Measurements from ENCODE around the gene BAIAP2.
A peak's percentile ranks its signal among the peaks of the same experiment; 100 is the strongest.

The BAIAP2 gene

DNA sequence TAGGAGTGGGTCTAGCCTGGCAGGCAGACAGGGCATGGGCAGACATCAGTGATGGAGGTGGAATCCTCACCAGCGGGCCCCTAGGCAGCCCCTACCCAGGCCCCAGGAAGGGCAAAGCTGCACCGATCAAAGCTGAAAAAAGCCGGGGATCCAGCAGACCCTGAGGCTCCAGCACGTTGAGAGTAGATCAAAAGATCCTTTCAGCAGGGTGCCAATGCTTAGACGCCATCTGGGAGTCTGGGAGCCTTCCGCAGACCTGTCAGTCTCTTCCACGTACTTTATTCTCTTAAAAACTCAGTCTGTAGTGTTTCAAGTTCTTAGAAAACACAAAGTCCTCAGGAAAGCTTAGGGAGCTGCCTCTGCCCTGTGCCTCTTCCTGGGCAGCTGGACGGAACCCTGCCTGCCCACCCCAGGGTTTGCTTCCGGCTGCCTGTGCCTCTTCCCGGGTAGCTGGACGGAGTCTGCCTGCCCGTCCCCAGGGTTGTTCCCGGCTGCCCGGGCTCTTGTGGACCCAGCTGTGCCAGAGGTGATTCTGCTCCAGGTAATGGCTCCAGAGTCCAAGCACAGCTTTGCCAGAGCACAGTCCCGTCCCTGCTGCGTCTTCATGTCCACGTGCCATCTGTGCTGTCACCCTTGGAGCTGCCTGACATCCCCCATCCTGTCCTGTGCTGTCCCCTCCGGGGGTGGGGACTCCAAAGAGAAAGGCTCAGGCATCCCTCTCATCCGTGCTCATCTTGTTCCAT is 79.6 kb downstream of the BAIAP2 start:
- no peak for DNase-seq

DNA sequence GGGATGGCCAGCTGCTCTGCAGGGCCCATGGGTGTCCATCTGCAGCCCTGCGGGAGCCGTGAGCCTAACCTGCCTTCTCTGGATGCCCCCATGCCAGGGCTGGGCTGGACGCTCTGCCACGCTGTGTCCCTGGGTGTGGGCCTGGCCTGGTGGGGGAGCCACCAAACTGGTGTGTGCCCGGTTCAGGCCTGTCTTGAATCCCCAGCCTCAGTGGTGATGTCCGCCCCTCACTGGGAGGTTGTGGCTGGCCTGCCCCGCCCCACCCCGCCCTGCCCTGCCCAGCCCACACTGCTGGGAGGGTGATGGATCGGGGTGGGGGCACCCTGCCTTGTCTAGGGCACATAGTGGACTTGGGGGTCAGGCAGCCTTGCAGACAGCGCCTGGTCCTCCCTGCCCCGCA is 80.3 kb downstream of the BAIAP2 start:
- DNase-seq, result no peak

DNA sequence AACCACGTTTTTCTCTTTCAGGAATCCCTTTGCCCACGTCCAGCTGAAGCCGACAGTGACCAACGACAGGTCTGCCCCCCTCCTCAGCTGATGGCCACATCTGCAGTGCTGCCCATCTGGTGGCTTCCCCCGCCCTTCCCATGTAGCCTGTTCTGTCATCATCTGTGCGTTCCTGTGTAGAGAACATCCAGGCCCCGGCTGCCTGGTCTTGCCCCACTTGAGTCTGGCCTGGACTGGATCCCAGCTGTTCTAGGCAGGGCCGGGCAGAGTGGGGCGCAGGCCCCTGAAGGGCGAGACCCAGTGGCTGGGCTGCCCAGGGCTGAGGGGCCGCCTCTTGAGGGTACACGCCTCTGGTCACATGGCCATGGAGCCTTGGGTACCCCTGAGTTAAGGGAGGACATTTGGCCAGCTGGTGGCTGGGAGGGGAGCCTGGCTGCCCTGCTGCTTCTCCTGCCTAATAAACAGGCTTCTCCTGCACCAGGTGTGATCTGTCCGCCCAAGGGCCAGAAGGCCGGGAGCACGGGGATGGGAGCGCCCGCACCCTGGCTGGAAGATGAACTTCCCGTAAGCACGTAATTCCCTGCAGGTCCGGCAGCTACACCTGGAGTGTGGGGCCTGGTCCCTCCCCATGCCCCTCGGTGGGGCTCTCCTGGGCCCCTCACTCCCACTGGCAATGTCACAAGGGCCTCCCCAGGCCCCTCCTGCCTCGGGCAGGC is 81.0 kb downstream of the BAIAP2 start:
- no peak for DNase-seq

DNA sequence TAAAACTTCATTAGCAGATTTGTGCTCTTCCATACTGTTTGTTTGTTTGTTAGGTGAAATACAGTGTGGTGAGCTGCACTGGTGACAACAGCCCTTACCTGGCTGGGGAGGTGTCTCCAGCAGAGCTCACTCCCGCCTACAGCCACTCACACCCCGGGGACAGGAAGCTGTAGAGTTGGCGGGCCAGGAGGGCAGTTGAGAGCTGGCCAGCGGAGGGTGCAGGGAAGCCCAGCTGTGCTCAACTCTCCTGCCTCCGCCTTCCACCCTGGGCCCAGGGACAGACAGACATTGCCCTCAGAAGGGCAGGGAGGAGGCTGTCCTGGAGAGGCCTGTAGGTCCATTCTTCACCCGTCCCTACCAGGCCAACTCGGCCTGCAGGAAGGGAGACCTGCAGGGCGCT is 81.8 kb downstream of the BAIAP2 start:
- no peak for DNase-seq

DNA sequence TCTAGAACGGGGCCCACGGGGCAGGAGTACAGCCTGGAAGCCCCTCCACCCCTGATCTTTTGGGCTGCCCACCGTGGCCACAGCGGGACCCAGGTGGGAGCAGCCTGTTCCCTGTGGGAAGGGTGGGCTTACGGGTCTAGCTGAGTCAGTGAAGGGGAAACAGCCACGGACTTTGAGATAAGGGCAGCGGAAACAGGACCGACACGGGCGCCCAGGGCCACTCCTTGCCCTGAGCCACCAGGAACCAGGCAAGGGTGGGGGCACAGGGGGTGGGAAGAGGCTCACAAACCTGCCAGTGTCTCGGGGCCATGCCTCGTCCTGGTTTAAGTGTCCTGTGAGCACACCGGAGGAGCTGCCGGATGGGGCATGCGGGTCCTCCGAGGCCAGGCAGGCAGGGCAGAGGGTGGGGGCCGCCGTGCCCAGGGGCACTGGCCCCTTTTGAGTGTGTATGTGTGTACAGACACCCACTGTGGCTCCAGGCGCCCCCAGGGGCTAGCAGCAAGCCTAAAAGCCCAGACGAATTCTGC is 82.8 kb downstream of the BAIAP2 start:
- no peak for DNase-seq

DNA sequence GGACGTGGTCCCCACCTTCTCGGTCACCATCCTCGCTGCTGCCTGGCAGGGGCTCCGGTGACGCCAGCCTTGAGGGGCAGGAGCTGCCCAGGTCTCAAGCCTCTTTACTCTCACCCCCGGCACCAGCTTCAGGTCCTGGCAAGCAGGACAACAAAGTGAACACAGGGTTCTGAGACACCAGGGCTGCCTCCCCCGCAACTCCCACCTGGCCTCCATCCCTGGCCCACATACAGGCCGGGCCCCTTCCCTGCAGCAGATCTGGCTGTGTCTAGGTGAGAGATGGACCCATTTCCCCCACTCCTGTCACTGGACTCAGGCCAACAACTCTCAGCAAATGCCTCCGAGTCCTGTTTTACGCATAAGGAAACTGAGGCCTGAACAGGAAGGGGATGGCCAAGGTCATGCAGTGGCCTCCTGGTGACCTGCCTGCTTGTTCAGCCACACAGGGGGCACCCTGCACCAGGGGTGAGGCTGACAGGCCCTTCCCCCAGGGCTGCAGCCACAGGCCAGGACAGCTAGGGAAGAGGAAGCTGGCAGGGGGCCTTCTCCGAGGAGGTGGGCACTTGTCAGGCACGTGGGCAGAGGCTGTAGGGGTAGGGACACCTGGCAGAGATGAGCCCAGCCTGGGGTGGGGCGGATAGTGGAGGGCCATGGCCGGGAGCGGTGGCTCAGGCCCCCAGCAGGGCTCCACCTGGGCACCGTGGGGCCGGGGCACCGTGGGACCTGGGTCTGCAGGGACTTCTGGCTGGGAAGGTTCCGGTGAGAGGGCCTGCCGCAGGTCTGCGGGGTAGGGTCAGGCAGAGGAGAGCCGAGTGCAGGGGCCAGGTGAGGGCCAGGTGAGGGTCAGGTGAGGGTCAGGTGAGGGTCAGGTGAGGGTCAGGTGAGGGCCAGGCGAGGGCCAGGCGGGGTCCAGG is 83.6 kb downstream of the BAIAP2 start:
- DNase-seq, result no peak

DNA sequence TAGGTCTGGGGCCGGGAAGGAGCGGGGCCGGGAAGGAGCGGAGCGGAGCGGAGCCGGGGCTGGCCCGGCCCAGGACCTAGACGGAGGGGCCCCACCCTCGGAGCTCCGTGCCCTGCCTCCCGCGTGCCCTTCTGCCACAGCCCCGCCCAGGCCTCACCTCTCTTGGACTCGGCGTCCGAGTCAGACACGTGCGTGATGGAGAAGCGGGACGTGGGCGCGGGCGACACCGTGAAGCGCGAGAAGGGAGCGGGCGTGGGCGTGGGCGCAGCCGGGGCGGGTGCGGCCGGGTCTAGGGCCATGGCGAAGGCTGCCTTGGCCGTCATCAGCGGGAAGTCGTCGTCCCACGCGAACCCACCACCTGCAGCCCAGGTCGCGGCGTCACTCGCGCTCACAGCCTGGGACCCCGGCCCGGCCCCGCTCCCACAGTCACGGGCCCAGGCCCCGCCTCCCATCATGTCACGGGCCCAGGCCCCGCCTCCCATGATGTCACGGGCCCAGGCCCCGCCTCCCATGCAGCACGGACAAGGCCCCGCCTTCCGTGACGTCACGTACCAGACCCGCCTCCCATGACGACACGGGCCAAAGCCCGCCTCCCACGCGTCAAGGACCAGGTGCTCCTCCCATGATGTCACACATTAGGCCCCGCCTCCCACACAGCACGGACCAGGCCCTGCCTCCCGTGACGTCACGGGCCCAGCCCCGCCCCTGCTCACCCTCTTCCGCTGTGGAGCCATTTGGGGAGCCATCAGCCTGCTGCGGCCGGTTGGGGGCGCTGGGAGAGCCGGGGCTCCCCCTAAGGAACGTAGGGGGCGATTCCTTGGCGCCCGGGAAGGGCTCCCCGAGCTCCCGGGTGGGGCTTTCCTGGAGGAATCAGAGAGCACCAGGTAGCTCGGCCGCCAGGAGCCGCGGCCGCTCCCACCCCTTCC is 84.5 kb downstream of the BAIAP2 start:
- peak; percentile 88 for DNase-seq

DNA sequence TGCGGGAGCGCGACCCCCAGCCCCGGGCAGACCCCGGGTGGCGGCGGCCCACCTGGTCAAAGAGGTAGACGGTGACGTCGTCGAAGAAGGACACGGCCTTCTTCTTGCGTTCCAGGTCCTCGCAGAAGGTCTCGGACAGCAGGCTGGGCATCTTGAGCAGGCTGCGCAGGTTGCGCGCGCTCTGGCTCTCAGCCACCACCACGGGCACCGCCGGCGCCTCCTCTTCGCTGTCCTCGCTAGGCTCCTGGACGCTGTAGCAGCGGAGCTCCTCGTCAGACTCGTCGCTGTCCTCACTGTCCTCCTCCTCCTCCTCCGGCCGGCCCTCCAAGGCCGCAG is 85.2 kb downstream of the BAIAP2 start:
- DNase-seq, result no peak

DNA sequence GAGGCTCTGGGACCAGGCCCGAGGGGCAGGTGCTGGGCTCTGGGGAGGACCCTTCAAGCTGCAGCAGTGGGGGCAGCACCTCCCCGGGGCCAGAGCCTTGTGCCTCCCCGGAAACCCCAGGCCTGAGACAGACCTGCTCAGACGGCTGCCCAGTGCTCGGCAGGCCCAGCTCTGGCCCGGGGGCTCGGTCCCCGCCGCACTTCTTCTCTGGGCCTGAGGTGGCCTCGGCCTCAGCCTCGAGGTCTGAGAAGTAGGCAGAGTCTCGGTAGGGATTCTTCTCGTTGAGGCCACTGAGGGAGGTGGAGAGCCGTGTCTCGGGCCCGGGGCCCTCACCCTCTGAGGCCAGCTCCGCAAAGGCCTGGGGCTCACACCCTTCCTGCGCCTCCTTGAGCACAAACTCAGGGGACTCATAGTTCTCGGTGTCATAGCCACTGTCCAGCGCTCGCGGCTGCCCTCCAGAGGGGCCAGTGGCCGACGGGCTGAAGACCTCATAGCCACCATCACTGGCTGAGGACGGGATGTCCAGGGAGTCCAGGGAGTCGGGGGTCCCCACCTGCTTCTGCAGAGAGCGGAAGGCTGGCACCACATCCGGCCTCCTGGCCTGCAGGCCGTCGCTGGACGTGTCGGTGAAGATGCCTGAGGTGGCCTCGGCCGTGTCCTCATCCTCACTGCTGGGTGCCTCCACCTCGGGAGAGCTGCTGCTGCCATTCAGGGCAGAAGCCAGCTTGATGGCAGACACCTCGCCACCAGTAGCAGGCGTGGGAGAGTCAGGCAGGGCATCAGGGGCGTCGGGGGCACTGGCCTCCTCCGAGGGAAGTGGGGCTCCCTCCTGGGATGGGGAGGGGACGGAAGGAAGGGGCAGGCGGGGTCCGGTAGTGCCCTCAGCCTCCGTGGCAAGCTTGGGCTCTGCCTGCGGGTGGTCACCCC is 86.0 kb downstream of the BAIAP2 start:
- DNase-seq, result no peak

DNA sequence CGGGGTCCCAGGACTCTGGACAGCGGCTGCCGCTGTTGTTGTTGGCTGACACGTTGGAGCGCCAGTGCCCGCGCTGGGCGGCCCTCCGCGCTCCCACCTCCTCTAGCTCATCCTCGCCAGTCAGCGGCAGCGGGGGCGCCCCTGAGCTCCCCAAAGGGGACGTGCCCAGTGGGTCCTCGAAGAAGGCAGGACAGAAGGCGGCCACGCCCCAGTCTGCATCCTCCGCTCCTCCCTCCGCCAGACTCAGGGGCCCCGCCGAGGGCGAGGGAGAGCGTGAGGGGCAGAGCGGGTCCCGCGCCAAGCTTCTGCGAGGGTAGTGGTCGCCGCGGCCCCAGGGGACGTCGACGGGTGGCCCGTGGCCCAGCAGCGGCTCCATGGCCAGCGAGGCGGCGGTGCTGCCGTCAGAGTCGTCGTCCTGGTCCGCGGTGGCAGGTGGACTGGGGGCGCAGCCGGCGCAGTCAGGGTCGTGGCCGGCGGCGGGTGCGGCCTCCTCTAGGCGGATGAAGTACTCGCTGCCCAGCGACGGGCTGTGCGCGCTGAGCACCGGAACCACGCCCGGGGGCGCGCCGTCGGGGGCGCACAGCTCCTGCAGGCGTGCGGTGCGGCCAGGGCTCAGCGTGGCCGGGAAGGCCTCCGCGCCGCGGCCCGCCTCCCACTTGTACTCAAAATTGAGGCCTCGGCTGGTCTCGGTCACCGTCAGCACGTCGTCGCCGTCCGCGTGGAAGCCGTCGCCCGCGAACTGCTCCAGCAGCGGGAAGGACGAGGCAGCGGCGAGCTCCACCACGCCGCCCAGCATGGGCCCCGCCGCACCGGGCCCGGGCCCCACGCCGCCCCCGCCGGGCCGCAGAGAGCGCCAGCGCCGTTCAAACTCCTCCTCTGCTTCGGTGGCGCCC is 87.1 kb downstream of the BAIAP2 start:
- no peak for DNase-seq

DNA sequence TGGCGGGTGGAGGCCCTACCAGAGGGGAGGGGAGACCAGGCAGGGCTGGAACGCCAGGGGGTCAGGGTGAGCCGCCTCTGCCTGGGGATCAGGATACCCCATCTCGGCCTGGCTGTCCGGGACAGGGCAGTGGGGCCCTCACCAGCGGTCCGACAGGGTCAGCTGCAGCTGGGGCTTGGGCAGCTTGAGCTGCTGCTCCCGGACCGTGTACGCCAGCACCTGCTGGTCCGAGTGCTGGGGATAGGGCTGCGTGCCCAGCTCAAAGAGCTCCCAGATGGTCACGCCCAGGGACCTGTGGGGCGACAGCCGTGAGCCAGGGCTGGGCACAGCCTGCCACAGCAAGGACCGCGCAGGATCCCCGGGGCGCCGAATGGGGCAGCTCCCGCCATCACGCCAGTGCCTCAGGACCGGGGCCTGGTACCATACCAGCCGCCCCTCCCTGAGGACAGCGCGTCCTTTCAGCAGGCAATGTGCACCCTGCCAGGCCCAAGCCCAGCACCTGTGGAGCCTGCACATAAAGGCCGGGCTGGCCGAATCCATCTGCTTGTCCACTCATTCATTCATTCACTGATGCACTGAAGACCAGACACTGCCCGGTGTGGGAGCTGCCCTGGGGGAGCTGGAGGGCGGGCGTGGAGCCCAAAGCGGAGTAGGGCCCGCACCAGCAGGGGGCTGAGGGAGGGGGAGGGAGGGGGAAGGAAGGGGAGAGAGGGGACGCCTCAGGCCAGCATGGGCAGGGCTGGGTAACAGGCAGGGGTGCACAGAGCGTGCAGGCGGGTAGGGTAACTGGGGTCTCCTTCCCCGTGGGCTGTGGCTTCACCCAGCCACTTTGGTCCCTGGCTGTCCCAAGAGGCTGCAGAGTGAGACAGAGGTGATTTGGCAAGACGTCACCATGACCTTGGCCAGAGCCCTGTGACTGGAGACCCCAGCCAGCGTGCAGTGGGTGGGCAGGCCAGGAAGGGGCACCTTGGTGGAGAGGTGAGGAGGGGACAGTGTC is 88.4 kb downstream of the BAIAP2 start:
- DNase-seq, result no peak

DNA sequence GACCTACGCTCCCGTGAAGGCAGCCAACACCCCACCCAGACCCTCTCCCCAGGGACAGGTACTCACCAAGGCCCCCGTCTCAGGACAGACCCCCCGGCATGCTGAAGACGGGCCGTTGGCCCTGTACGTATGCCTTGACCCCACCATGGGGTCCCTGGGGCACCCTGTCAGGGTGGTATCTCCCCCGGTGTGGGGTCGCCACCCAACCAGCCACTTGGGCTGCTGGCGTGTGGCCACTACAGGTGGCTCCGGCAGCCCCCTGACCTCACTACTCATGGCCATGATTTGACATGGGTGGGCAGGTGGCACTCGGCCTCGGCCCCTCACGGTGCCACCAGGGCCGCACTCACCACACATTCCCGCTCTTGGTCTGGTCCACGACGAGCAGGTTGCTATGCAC is 89.4 kb downstream of the BAIAP2 start:
- DNase-seq, result no peak

DNA sequence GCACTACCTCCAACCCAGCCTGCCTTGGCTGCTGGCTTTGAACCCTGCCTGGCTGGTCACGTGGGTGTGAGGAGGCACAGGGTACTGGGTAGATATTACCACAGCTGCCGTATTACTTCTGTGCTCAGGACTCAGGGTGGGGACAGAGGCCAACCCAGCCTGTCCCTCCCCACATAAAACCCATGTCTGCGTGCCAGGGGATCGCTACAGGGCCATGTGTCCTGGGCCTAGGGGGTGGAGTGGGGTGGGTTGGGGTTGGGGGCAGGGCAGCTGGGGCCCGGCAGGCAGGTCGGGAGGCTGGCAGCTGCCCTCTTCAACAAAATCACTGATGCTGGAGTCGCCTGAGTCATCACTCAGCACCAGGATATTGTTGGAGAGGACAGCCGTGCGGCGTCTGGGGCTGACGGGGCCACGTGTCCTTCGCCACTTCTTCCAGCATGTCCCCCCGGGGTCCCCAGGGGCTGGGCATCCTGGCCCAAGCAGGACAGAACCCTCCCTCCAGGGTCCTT is 90.7 kb downstream of the BAIAP2 start:
- DNase-seq, result no peak

DNA sequence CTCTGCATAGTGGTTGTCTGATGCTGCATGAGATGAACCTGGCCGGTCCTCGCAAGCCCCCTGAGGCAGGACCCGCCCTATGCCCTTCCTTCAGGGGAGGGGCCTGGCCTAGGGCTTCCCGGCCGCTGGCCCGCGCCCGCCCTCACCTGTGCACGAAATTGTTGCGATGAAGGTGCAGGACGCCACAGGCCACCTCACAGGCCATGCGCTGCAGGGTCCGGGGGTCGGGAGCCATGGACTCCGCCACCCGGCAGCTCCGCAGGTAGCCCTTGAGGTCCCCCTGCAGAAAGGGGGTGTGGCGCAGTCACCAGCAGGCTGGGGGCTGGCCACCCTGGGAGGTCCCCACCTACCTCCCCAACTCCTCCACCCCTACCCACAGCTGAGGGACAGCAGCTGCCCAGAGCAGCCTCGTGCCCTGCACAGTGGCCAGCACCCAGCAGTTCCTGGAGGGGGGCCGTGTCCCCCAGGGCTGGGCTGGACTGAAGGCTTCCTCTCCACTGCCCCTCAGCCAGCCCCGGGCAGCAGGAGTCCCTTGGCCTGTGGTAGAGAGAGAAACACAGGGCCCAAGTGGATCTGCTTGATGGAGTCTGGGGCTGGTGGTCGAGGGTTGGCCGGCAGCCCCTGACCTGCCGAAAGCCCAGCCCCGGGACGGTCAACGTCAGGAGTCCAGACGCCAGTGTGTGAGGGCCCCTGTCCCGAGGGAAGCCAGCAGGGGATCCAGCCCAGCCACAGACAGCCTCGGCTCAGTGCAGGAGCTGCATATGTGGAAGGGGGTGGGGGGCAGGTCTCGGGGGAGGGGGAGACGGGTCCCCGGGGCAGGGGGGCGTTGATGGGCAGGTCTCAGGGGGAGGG is 91.6 kb downstream of the BAIAP2 start:
- no peak for DNase-seq

DNA sequence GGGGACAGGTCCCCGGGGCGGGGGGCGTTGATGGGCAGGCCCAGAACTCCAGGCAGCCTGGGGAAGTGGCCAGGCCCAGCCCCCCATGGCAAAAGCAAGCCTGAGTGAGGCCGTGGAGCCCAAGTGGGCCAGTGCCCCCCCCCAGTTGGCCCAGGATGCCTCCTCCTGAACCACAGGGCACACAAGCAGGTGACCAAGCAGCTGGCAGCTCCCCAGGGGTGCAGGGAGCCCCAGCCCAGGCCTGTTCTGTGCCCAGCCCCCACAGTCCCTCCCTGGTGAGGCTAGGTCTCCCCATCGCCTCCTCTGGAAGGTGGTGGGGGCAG is 92.1 kb downstream of the BAIAP2 start:
- DNase-seq, result no peak

DNA sequence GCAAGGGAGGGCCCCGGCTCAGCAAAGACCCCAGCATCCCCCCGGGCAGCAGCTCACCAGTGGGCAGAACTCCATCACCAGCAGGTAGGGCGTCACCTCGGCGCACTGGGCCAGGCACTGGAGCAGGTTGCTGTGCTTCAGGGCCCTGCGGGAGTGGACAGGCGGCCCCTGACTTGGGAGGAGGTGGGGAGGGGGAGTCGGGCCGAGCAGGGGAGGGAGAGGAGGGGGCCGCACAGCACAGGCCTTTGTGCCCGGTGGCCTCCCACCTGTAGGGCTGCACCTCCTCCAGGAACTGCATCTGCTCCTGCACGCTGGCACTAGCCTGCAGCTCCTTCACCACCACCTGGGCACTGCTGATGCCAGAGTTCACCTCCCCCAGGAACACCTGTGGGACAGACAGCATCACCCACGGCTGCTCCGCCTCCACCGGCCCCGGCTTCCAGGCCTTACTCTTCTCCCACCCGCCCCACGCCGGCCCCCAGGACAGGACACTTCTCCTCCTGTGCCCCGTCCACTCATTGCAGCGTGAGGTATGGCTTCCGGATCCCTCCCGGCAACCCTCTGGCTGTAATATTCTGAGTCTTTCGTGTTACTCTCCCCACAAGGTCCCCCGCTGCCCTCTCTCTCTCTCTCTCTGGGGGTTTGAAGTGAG is 92.7 kb downstream of the BAIAP2 start:
- DNase-seq, result no peak

DNA sequence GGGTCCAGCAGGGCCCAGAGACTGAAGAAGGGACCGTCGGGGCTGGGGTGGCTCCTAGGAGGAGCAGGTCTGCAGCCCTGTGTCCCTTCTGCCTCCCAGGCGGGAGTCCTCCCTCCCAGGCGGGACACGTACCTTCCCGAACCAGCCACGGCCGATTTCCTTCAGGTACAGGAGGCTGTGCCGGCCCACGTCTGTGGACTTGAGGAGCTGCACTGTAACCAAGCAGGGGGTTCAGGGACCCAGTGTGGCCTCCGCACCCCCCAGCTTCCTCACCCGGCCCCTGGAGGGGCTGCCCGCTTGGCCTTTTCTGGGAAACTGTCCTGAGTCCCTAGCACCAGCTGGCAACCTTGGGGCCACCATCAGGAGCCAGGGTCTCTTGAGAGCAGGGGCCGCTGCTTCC is 93.4 kb downstream of the BAIAP2 start:
- DNase-seq, result no peak
